Fibroblast of lung (primary cell): ENCODE measurements around the gene HTATIP2. TPM values are rescaled to one million over a fixed set of nuclear protein-coding genes. Genes with fewer than 3 reads are reported as not detected.

Experiments
- DNase-seq, 2 donors: peaks; one replicate each; pipeline versions ENCODE4 v3.0.0 to v3.0.0-alpha.2; 2010; ENCODE audit warnings: low read depth in 2 of 2
- H2AFZ ChIP-seq: 2 replicates; pipeline ENCODE4 v1.5.1; 2012; ENCODE audit warnings: low read length, control low read depth, inconsistent platforms
- H3K27ac ChIP-seq: 2 replicates; pipeline ENCODE4 v1.5.1; 2011; ENCODE audit warnings: low read length, control low read depth; ENCODE audit not compliant: insufficient read depth
- H3K27me3 ChIP-seq: 2 replicates; pipeline ENCODE4 v1.5.1; 2011; ENCODE audit warnings: mild to moderate bottlenecking, low read length; ENCODE audit not compliant: control insufficient read depth, insufficient read depth
- H3K36me3 ChIP-seq: 2 replicates; pipeline ENCODE4 v1.5.1; 2011; ENCODE audit warnings: low read length; ENCODE audit not compliant: control insufficient read depth, insufficient read depth
- H3K4me1 ChIP-seq: 2 replicates; pipeline ENCODE4 v1.5.1; 2011; ENCODE audit warnings: low read length; ENCODE audit not compliant: control insufficient read depth, insufficient read depth; ENCODE audit errors: extremely low read depth
- H3K4me2 ChIP-seq: 2 replicates; pipeline ENCODE4 v1.5.1; 2011; ENCODE audit warnings: low read length, control low read depth; ENCODE audit not compliant: insufficient read depth; ENCODE audit errors: extremely low read depth
- H3K4me3 ChIP-seq, 4 experiments: fragments of 200-600 bp in 1 of 4; sonication (generic) in 1 of 4; replicated peaks in 1 of 4; 2 replicates each; pipeline ENCODE4 v1.5.1; 2011 to 2016; ENCODE audit warnings: low read length in 4 of 4, low read depth in 3 of 4, mild to moderate bottlenecking in 3 of 4, control low read depth in 2 of 4, inconsistent platforms in 1 of 4, mixed read lengths in 1 of 4; ENCODE audit not compliant: insufficient read depth in 1 of 4; ENCODE audit errors: control extremely low read depth in 1 of 4
- H3K79me2 ChIP-seq: 2 replicates; pipeline ENCODE4 v1.5.1; 2012; ENCODE audit warnings: mild to moderate bottlenecking, low read length, inconsistent platforms; ENCODE audit not compliant: control insufficient read depth, insufficient read depth
- H3K9ac ChIP-seq: 2 replicates; pipeline ENCODE4 v1.5.1; 2011; ENCODE audit warnings: mild to moderate bottlenecking, low read length, control low read depth; ENCODE audit not compliant: insufficient read depth
- H3K9me3 ChIP-seq: 2 replicates; pipeline ENCODE4 v1.5.1; 2012; ENCODE audit warnings: low read depth, low read length; ENCODE audit not compliant: control insufficient read depth, insufficient read depth
- H4K20me1 ChIP-seq: 2 replicates; pipeline ENCODE4 v1.5.1; 2011; ENCODE audit warnings: low read length; ENCODE audit not compliant: control insufficient read depth, insufficient read depth; ENCODE audit errors: extremely low read depth
- CTCF ChIP-seq, 2 donors: IDR thresholded peaks in 1 of 2; conservative IDR thresholded peaks in 1 of 2; 1 replicate in 1 of 2; 2 replicates in 1 of 2; pipeline ENCODE4 v1.5.1; 2011 to 2012; ENCODE audit warnings: low read length in 2 of 2, control low read depth in 1 of 2, inconsistent platforms in 1 of 2, low read depth in 1 of 2, mild to moderate bottlenecking in 1 of 2
- EZH2 ChIP-seq: IDR thresholded peaks from 2 replicates; pipeline ENCODE4 v1.5.1; 2012; ENCODE audit warnings: low read length, control low read depth, mild to moderate bottlenecking; ENCODE audit errors: missing control alignments
- polyA minus RNA-seq: library from RNA; depleted of rRNA, polyadenylated mRNA; stranded (reverse); fragments of >200 nt; gene quantifications from 2 replicates; pipeline ENCODE4 v1.2.3, GENCODE V29; 2011; ENCODE audit warnings: low replicate concordance
- polyA plus RNA-seq, 2 donors: library from polyadenylated mRNA; depleted of rRNA in 1 of 2; stranded (reverse) in 1 of 2; unstranded in 1 of 2; fragments of >200 nt; gene quantifications; 2 replicates each; pipeline ENCODE4 v1.2.1, GENCODE V29; 2011 to 2012; ENCODE audit warnings: missing spikeins in 1 of 2
- total RNA-seq: library from RNA; depleted of rRNA; stranded (reverse); fragments of >200 nt; gene quantifications from 2 replicates; pipeline ENCODE4 v1.2.1, GENCODE V29; 2014

Gene HTATIP2
- 69.1 and 77.6 TPM in 2 replicates for total RNA-seq
- 43.5 and 59.1 TPM in 2 replicates for polyA plus RNA-seq
- polyA plus RNA-seq (2012), result 42.8 and 56.1 TPM in 2 replicates
- 6.3 and 8.0 TPM in 2 replicates for polyA minus RNA-seq

DNA sequence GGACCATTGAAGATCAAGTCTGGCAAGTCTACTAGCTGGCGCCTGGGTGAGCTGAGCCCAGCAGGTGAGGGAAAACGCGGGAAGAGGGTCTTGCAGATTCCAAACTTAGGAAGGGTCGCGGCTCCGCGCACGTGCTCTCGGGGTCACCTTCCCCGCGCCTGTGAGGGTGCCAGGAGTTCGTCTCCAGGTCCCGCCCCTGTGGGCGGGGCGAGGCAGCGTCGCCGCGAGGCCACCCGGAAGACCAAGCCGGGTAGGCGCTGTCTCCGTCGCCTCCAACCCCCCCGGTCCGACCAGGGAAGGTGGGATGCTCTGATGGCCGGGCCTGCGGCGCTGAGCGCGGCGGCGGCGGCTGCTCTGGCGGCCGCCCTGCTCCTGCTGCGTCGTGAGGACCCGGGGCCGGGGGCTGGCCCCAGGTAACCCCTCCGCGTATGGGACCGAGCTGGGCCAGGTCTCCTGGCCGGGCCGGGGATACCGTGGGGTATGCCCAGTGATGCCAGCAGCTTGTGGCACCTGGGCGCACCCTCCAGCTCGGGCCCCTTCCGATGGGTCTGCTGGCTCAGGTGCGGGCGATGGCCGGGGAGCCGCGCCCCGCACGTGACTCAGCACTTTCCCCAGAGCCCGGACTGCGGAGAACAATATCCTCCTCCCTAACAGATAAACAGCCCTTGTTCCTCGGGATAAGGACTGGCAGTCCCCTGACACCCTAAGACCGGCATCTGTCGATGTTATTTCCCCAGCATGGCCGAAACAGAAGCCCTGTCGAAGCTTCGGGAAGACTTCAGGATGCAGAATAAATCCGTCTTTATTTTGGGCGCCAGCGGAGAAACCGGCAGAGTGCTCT lies at the start of gene HTATIP2:
TSS of gene HTATIP2 (plus strand) at position 215 of the 841 bp plus-strand sequence. CDS start at position 739, 524 bp downstream.
- Histone ChIP-seq H3K4me2 (peak within 1 kb of the TSS; percentile 93), H3K9me3 (no peaks in the 10 kb centered on the region), H3K27me3 (no peaks in the 10 kb centered on the region), H2AFZ (peak within 1 kb of the TSS; percentile 83), H3K36me3 (no peaks in the 10 kb centered on the region), H3K27ac (peak within 1 kb of the TSS; percentile 76), H3K4me1 (peaks cover 6% of the 10 kb centered on the region), H4K20me1 (no peaks in the 10 kb centered on the region), H3K9ac (peak within 1 kb of the TSS; percentile 80), H3K4me3 (peak within 1 kb of the TSS; percentile 32 to 85 (median 58)), H3K79me2 (peaks cover 6% of the 10 kb centered on the region)
- DNase-seq, result peak; percentile 49 to 66
- TF ChIP-seq EZH2, result no peak
- no peak for TF ChIP-seq CTCF (conservative IDR thresholded peaks at IDR 0.05 in 1 of 2, IDR thresholded peaks at IDR 0.05 in 1 of 2; ENCODE audit: low read depth in 1 of 2, low read length in 2 of 2)

DNA sequence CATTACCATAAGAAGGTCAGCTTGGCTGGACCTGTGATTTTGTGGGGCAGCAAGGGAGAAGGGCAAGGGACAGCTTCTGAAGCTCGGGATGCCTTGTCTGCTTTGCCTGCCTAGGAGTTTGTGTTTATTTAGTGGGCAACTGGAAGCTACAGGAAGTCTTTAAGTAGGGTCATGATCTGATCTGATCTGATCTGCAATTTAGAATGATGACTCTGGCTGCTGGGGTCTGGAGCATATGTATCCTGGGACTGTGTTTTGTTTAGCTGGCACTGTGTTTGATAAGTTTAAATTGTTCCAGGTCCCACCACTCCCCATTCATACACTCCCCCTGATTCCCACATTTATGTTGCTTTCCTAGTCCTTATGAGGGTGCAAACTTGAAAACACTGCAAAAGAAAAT lies 47.7 kb upstream of the HTATIP2 start:
- no peaks in the 10 kb centered on the region for H3K27me3 ChIP-seq
- no peak overlapping the region for H3K4me2 ChIP-seq
- H4K20me1 ChIP-seq, result no peaks in the 10 kb centered on the region
- H2AFZ ChIP-seq, result no peak overlapping the region
- TF ChIP-seq EZH2, result no peak
- TF ChIP-seq CTCF (conservative IDR thresholded peaks at IDR 0.05 in 1 of 2, IDR thresholded peaks at IDR 0.05 in 1 of 2; ENCODE audit: low read depth in 1 of 2, low read length in 2 of 2), result no peak
- H3K9ac ChIP-seq, result no peak overlapping the region
- DNase-seq, result no peak
- H3K79me2 ChIP-seq, result no peaks in the 10 kb centered on the region
- H3K4me1 ChIP-seq, result no peaks in the 10 kb centered on the region
- H3K27ac ChIP-seq, result no peak overlapping the region
- no peaks in the 10 kb centered on the region for H3K36me3 ChIP-seq
- H3K4me3 ChIP-seq, result no peak overlapping the region
- H3K9me3 ChIP-seq, result no peaks in the 10 kb centered on the region

DNA sequence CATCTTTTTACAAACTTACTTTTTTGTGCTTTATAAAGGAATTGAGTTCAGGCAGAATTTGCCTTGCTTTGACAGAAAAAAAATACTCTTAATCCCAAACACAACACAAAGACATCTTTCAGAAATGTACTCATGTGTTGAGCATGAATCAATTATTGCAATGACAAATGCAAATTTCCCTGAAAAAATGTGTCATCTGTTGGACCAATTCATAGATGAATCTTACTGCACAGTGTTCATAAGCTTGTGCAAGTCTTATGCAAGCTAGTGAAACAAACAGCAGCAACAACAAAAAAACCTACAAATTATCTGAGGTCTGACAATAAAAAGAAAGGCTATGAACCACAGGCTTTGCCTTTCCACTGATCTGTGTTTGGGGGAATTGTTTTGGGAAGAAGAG lies 42.3 kb upstream of the HTATIP2 start:
- Histone ChIP-seq H3K4me3 (no peak overlapping the region), H3K4me2 (no peak overlapping the region), H4K20me1 (no peaks in the 10 kb centered on the region), H3K4me1 (no peaks in the 10 kb centered on the region), H3K79me2 (no peaks in the 10 kb centered on the region), H3K27ac (no peak overlapping the region), H3K9ac (no peak overlapping the region), H3K36me3 (no peaks in the 10 kb centered on the region), H3K9me3 (no peaks in the 10 kb centered on the region), H2AFZ (no peak overlapping the region), H3K27me3 (no peaks in the 10 kb centered on the region)
- no peak for DNase-seq
- no peak for TF ChIP-seq CTCF (conservative IDR thresholded peaks at IDR 0.05 in 1 of 2, IDR thresholded peaks at IDR 0.05 in 1 of 2; ENCODE audit: low read depth in 1 of 2, low read length in 2 of 2)
- TF ChIP-seq EZH2, result no peak
